LNCaP clone FGC (cell line): ENCODE data around the gene GPAM.
A peak's percentile ranks its signal among the peaks of the same experiment; 100 is the strongest.

ENCODE experiments used
- DNase-seq: peaks from one replicate; pipeline ENCODE4 v3.0.0-alpha.2; 2011; ENCODE audit warnings: low read depth
- H3K4me3 ChIP-seq: 2 replicates; pipeline ENCODE4 v1.5.1; 2011; ENCODE audit warnings: mild to moderate bottlenecking, low read depth, low read length, control low read depth
- TF ChIP-seq, protein P1 (sequence below): IDR thresholded peaks from 2 replicates; pipeline ENCODE4 v1.5.1; 2012; ENCODE audit warnings: mild to moderate bottlenecking; ENCODE audit not compliant: control insufficient read depth, insufficient read depth; ENCODE audit errors: extremely low read depth

The GPAM gene, protein sequence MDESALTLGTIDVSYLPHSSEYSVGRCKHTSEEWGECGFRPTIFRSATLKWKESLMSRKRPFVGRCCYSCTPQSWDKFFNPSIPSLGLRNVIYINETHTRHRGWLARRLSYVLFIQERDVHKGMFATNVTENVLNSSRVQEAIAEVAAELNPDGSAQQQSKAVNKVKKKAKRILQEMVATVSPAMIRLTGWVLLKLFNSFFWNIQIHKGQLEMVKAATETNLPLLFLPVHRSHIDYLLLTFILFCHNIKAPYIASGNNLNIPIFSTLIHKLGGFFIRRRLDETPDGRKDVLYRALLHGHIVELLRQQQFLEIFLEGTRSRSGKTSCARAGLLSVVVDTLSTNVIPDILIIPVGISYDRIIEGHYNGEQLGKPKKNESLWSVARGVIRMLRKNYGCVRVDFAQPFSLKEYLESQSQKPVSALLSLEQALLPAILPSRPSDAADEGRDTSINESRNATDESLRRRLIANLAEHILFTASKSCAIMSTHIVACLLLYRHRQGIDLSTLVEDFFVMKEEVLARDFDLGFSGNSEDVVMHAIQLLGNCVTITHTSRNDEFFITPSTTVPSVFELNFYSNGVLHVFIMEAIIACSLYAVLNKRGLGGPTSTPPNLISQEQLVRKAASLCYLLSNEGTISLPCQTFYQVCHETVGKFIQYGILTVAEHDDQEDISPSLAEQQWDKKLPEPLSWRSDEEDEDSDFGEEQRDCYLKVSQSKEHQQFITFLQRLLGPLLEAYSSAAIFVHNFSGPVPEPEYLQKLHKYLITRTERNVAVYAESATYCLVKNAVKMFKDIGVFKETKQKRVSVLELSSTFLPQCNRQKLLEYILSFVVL

DNA sequence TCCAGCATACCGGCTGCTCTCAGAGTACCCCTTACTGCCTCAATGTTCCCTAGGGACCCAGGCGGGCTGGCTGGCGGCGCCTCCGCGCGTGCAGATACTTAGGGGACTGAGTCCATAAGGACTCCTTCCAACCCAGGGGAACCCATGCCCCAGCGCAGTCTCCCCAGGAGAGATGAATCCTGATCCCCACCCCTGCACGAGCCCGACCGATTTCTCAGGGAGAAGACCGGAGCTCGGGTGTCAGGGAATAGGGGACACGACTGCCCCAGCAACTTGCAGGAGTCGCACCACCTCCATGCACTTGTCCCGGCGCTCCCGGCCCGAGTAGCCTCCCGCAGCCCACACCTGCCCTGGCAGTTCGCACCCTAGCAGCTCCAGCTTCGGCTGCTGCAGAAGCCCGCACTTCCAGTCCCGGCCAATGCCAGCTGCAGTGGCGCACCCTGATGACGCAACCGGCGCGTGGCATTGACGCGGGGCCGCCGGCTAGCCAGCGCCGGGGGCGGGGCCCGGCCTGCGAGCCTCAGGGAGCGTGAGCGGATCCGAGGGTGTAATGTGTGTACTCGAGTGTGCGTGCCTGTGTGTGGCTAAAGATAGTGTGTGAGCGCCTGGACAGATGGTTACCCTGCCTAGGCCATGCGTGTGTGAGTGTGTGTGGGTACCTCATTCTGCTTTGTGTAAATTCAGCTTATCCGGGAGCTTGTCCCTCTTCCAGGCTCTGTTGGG is at the start of gene GPAM:
Gene GPAM (minus strand): TSS at position 437 of the 723 bp plus-strand sequence. CDS start 1,981 bp downstream, outside the sequence.
- peak within 1 kb of the TSS; percentile 97 for H3K4me3 ChIP-seq
- TF ChIP-seq, protein P1, sequence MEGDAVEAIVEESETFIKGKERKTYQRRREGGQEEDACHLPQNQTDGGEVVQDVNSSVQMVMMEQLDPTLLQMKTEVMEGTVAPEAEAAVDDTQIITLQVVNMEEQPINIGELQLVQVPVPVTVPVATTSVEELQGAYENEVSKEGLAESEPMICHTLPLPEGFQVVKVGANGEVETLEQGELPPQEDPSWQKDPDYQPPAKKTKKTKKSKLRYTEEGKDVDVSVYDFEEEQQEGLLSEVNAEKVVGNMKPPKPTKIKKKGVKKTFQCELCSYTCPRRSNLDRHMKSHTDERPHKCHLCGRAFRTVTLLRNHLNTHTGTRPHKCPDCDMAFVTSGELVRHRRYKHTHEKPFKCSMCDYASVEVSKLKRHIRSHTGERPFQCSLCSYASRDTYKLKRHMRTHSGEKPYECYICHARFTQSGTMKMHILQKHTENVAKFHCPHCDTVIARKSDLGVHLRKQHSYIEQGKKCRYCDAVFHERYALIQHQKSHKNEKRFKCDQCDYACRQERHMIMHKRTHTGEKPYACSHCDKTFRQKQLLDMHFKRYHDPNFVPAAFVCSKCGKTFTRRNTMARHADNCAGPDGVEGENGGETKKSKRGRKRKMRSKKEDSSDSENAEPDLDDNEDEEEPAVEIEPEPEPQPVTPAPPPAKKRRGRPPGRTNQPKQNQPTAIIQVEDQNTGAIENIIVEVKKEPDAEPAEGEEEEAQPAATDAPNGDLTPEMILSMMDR: no peak
- peak; percentile 57 for DNase-seq

DNA sequence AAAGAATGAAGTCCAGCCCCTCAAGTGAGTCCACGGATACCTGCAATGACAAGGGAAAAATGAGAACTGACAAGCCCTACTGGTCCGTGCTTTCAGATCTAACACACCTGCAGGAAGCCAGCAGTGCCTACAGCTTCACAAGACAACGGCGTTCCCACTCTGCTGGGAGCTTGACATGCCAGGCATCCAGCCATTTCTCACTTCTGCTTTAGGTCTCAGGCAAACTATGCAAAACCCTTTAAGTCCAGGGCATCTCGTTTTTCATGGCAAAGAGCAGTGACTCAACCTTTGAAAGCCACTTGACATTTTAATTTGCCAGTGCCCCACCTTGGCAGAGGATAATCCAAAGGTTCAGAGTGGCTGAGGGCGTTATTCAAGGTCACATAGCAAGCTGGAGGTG is 49.1 kb upstream of the GPAM start:
- DNase-seq: no peak
- no peak overlapping the region for H3K4me3 ChIP-seq
- TF ChIP-seq, protein P1: no peak

DNA sequence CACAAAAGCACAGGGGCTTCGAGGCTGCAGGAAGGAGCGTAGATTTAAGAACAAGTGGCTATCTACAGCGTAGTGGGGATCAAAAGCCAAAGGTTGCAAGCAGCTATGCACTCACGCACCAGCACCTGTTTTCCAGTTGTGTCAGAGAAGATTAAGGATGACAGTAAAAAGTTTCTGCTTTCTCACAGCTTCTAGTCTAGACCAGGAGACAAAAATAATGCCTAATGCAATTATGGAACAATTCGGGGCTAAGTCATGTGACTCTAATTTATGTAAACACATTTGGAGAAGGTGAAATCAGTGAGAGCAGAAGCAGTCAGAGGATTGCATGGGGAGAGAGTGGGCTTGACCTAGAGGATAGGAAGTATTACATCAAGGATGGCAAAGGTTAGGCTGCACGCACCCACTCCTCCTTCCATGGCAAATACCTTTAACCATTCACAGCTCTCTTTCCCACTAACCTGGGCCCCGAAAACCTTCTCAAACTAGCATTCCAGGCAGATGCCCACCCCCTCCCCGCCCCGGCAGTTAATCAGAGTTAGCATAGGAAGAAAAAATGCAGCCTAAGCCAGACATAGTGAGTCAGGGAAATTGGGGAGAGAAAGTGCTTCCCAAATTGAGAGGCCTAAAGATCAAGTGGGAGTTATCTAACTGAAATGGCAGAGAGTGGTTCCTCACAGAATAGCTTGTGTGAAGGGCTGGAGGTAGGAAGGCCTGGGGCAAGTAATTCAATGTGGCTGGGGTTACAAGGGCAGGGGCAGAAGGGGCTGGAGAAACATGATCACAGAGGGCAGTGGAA is 48.2 kb upstream of the GPAM start:
- DNase-seq: no peak
- H3K4me3 ChIP-seq: no peak overlapping the region
- TF ChIP-seq, protein P1: no peak

DNA sequence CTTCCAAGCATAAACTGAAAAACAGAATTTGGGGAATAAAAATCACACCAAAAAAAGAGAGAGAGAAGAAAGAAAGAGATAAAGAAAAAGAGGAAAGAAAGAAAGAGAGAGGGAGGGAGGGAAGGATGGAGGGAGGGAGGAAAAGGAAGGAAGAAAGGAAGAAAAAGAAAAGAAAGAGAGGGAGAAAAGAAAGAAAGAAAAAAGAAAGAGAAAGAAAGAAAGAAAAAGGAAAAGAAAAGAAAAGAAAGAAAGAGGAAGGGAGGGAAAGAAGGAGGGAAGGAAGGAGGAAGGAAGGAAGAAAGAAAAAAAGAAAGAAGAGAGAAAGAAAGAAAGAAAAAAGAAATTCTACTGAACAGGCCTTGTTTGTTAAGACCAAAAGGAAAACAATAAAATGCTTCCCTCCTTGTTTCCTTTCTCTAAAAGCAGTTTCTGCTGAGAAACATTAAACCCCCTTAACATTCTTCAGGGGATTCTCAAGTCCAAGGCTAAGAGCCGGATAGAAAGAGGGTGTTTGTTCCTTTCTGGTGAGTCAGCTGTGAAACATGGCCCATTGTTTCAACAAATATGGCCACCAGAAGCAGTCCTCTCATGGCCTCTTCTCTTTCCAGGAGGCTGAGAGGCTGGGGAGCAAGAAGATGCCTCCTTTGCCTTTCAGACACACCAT is 46.9 kb upstream of the GPAM start:
- H3K4me3 ChIP-seq: no peak overlapping the region
- DNase-seq: no peak
- TF ChIP-seq, protein P1: no peak

DNA sequence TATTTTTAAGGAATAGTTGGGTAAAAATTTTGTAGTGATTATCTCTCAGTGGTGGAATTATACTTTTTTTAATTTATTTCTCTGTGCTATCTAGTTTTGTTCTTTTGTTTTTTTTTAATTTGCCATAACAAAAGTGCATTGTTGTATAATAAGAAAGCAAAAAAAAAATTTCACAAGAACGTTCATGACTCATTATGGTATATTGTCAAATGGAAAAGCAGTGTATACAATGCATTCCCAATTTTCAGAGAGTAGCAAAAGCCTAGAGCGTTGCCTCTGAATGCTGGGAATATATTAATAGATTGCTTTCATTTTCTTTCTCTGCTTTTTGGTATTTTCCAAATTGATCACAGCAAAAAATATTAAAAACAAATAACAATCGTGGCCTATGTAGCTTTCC is 46.3 kb upstream of the GPAM start:
- TF ChIP-seq, protein P1: no peak
- DNase-seq: no peak
- no peak overlapping the region for H3K4me3 ChIP-seq
